Large intestine (tissue), 3 donors: Measurements from ENCODE around the gene PRG3. TPM values are rescaled to one million over a fixed set of nuclear protein-coding genes. Genes with fewer than 3 reads are reported as not detected.

Source experiments
- DNase-seq, 2 donors: peaks; one replicate each; pipeline versions ENCODE4 v3.0.0 to v3.0.0-alpha.2; 2013
- H3K27ac ChIP-seq: one replicate; pipeline ENCODE4 v1.5.1; 2013; ENCODE audit warnings: low read length
- H3K27me3 ChIP-seq: 2 replicates; pipeline ENCODE4 v1.6.1; 2013; ENCODE audit warnings: low read length; ENCODE audit not compliant: control insufficient read depth, insufficient read depth
- H3K36me3 ChIP-seq: 2 replicates; pipeline ENCODE4 v1.6.1; 2013; ENCODE audit warnings: low read length; ENCODE audit not compliant: control insufficient read depth, insufficient read depth
- H3K4me1 ChIP-seq: one replicate; pipeline ENCODE4 v1.6.1; 2013; ENCODE audit warnings: low read length; ENCODE audit not compliant: control insufficient read depth, insufficient read depth
- H3K4me3 ChIP-seq: one replicate; pipeline ENCODE4 v1.5.1; 2013; ENCODE audit warnings: low read length
- H3K9me3 ChIP-seq: one replicate; pipeline ENCODE4 v1.6.1; 2013; ENCODE audit warnings: mild to moderate bottlenecking, low read depth, low read length, moderate library complexity; ENCODE audit not compliant: control insufficient read depth
- WGBS: methylation state at CpG from one replicate; pipeline ENCODE4 v1.1.5; 2013; ENCODE audit warnings: low lambda C conversion rate; ENCODE audit not compliant: insufficient coverage; 5-methylcytosine and 5-hydroxymethylcytosine counted together
- polyA plus RNA-seq: library from polyadenylated mRNA; unstranded; fragments of 120-200 nt; gene quantifications from one replicate; pipeline ENCODE4 v1.2.1, GENCODE V29; 2013

The PRG3 gene
- polyA plus RNA-seq, 1 donor, result 0.07 TPM

- WGBS, result no CpG with 5 or more reads among the region's 5 CpGs
- no peak for DNase-seq
- Histone ChIP-seq H3K9me3 (no peaks in the 10 kb centered on the region), H3K4me1 (no peaks in the 10 kb centered on the region), H3K27ac (no peak overlapping the region), H3K4me3 (no peak overlapping the region), H3K36me3 (no peaks in the 10 kb centered on the region), H3K27me3 (peaks cover 10% of the 10 kb centered on the region)
These were observed 21.6 kb downstream of the PRG3 start for GRCh38 chr11:57359396-57359795.

GRCh38 chr11:57358991-57359390, 22.0 kb downstream of the PRG3 start:
- H3K4me1 ChIP-seq, result no peaks in the 10 kb centered on the region
- peaks cover 8% of the 10 kb centered on the region for H3K27me3 ChIP-seq
- WGBS, result no CpG with 5 or more reads among the region's 9 CpGs
- no peaks in the 10 kb centered on the region for H3K36me3 ChIP-seq
- H3K9me3 ChIP-seq, result no peaks in the 10 kb centered on the region
- H3K27ac ChIP-seq, result no peak overlapping the region
- H3K4me3 ChIP-seq, result no peak overlapping the region
- DNase-seq, result no peak

GRCh38 chr11:57358543-57358961, 22.4 kb downstream of the PRG3 start:
- no peak overlapping the region for H3K27ac ChIP-seq
- no peaks in the 10 kb centered on the region for H3K36me3 ChIP-seq
- WGBS, result no CpG with 5 or more reads among the region's 9 CpGs
- H3K4me1 ChIP-seq, result no peaks in the 10 kb centered on the region
- peak in 1 of 2 donors; percentile 30 for DNase-seq
- no peak overlapping the region for H3K4me3 ChIP-seq
- no peaks in the 10 kb centered on the region for H3K9me3 ChIP-seq
- H3K27me3 ChIP-seq, result peaks cover 6% of the 10 kb centered on the region

- Histone ChIP-seq H3K9me3 (no peaks in the 10 kb centered on the region), H3K36me3 (no peaks in the 10 kb centered on the region), H3K27me3 (peaks cover 2% of the 10 kb centered on the region), H3K4me1 (no peaks in the 10 kb centered on the region), H3K4me3 (no peak overlapping the region), H3K27ac (no peak overlapping the region)
- no CpG with 5 or more reads among the region's 6 CpGs for WGBS
- no peak for DNase-seq
These were observed 23.1 kb downstream of the PRG3 start for GRCh38 chr11:57357856-57358255.

GRCh38 chr11:57357310-57357709, 23.6 kb downstream of the PRG3 start:
- no CpG with 5 or more reads among the region's 3 CpGs for WGBS
- DNase-seq, result no peak
- Histone ChIP-seq H3K27me3 (peaks cover 2% of the 10 kb centered on the region), H3K4me3 (no peak overlapping the region), H3K4me1 (no peaks in the 10 kb centered on the region), H3K36me3 (no peaks in the 10 kb centered on the region), H3K9me3 (no peaks in the 10 kb centered on the region), H3K27ac (no peak overlapping the region)

GRCh38 chr11:57356268-57356667, 24.7 kb downstream of the PRG3 start:
- Histone ChIP-seq H3K4me1 (no peaks in the 10 kb centered on the region), H3K9me3 (no peaks in the 10 kb centered on the region), H3K27me3 (no peaks in the 10 kb centered on the region), H3K4me3 (no peak overlapping the region), H3K27ac (no peak overlapping the region), H3K36me3 (no peaks in the 10 kb centered on the region)
- no peak for DNase-seq
- WGBS, result no CpG with 5 or more reads among the region's 9 CpGs

GRCh38 chr11:57354699-57355098, 26.3 kb downstream of the PRG3 start:
- Histone ChIP-seq H3K9me3 (no peaks in the 10 kb centered on the region), H3K27me3 (no peaks in the 10 kb centered on the region), H3K4me1 (no peaks in the 10 kb centered on the region), H3K27ac (no peak overlapping the region), H3K4me3 (no peak overlapping the region), H3K36me3 (no peaks in the 10 kb centered on the region)
- WGBS, result 75% methylated on average over 1 of the region's 6 CpGs
- DNase-seq, result no peak

GRCh38 chr11:57353852-57354251, 27.1 kb downstream of the PRG3 start:
- no peaks in the 10 kb centered on the region for H3K27me3 ChIP-seq
- H3K27ac ChIP-seq, result no peak overlapping the region
- WGBS, result no CpG with 5 or more reads among the region's 4 CpGs
- H3K4me1 ChIP-seq, result no peaks in the 10 kb centered on the region
- H3K9me3 ChIP-seq, result no peaks in the 10 kb centered on the region
- no peaks in the 10 kb centered on the region for H3K36me3 ChIP-seq
- H3K4me3 ChIP-seq, result no peak overlapping the region
- no peak for DNase-seq

GRCh38 chr11:57353446-57353845, 27.5 kb downstream of the PRG3 start:
- WGBS, result no CpG with 5 or more reads among the region's 4 CpGs
- Histone ChIP-seq H3K27me3 (no peaks in the 10 kb centered on the region), H3K27ac (no peak overlapping the region), H3K36me3 (no peaks in the 10 kb centered on the region), H3K4me3 (no peak overlapping the region), H3K4me1 (no peaks in the 10 kb centered on the region), H3K9me3 (no peaks in the 10 kb centered on the region)
- no peak for DNase-seq

- no peaks in the 10 kb centered on the region for H3K9me3 ChIP-seq
- no CpG with 5 or more reads among the region's 5 CpGs for WGBS
- H3K4me1 ChIP-seq, result no peaks in the 10 kb centered on the region
- no peak overlapping the region for H3K27ac ChIP-seq
- no peaks in the 10 kb centered on the region for H3K36me3 ChIP-seq
- no peak for DNase-seq
- no peak overlapping the region for H3K4me3 ChIP-seq
- H3K27me3 ChIP-seq, result no peaks in the 10 kb centered on the region
These were observed 27.9 kb downstream of the PRG3 start for GRCh38 chr11:57353036-57353435.

GRCh38 chr11:57349491-57350274, 31.3 kb downstream of the PRG3 start:
- Histone ChIP-seq H3K9me3 (no peaks in the 10 kb centered on the region), H3K27ac (no peak overlapping the region), H3K36me3 (no peaks in the 10 kb centered on the region), H3K27me3 (no peaks in the 10 kb centered on the region), H3K4me3 (no peak overlapping the region), H3K4me1 (peaks cover 3% of the 10 kb centered on the region)
- peak in 1 of 2 donors; percentile 42 for DNase-seq
- no CpG with 5 or more reads among the region's 31 CpGs for WGBS
